Uterus (tissue), 4 donors: ENCODE results near the gene NOC3L. TPM values are rescaled to one million over a fixed set of nuclear protein-coding genes. Genes with fewer than 3 reads are reported as not detected.

Source experiments
- DNase-seq, 2 donors: peaks; one replicate each; pipeline ENCODE4 v3.0.0-alpha.2; 2019 to 2020
- H3K27ac ChIP-seq, 2 donors: fragments of 200-600 bp; sonication (generic); 1 replicate in 1 of 2; 2 replicates in 1 of 2; pipeline ENCODE4 v1.5.1; 2016 to 2018
- H3K27me3 ChIP-seq, 2 donors: fragments of 200-600 bp; sonication (generic); one replicate each; pipeline ENCODE4 v1.5.1; 2018 to 2019; ENCODE audit warnings: control low read depth in 1 of 2
- H3K36me3 ChIP-seq, 2 donors: fragments of 200-600 bp; sonication (generic); one replicate each; pipeline ENCODE4 v1.5.1; 2019; ENCODE audit warnings: control low read depth in 1 of 2
- H3K4me1 ChIP-seq, 2 donors: fragments of 200-600 bp; sonication (generic); one replicate each; pipeline ENCODE4 v1.5.1; 2018 to 2019; ENCODE audit warnings: control low read depth in 1 of 2
- H3K4me3 ChIP-seq, 2 donors: fragments of 200-600 bp; sonication (generic); 1 replicate in 1 of 2; 2 replicates in 1 of 2; pipeline ENCODE4 v1.5.1; 2018 to 2019; ENCODE audit warnings: mild to moderate bottlenecking in 1 of 2
- H3K9me3 ChIP-seq, 2 donors: fragments of 200-600 bp; sonication (generic); one replicate each; pipeline ENCODE4 v1.5.1; 2019; ENCODE audit warnings: control low read depth in 1 of 2
- CTCF ChIP-seq, 4 experiments: fragments of 200-600 bp in 2 of 4; fragments of 450-650 bp in 2 of 4; sonication (generic) in 2 of 4; IDR thresholded peaks; one replicate each; pipeline ENCODE4 v1.5.1; 2016 to 2019; ENCODE audit warnings: antibody characterized with exemption in 4 of 4, mild to moderate bottlenecking in 2 of 4, moderate library complexity in 1 of 4
- POLR2A ChIP-seq, 2 donors: fragments of 450-650 bp; IDR thresholded peaks; one replicate each; pipeline ENCODE4 v1.6.1; 2016; ENCODE audit warnings: antibody characterized with exemption in 2 of 2, mild to moderate bottlenecking in 1 of 2, moderate library complexity in 1 of 2
- intact Hi-C: fragments of 100-400 bp; cut with DNase I; formaldehyde crosslinking; loops from one replicate; pipeline ENCODE4 v1.15.1; 2023; ENCODE audit warnings: low total_unique reads
- total RNA-seq, 4 donors: library from RNA; depleted of rRNA in 3 of 4; stranded (reverse); fragments of >200 nt in 3 of 4; gene quantifications; one replicate each; pipeline versions ENCODE4 v1.1.0 to v1.2.4, GENCODE V29; 2014 to 2023
- donor health status: DM: yes; HTN: yes; CAD: no.

Gene NOC3L
- total RNA-seq, 4 donors from 2014 or later = 6.2 to 48.7 (median 16.7) TPM

- Histone ChIP-seq H3K27me3 (no peaks in the 10 kb centered on the region), H3K27ac (no peak overlapping the region), H3K4me1 (peaks cover 0 to 13% of the 10 kb centered on the region in 2 donors), H3K36me3 (no peaks in the 10 kb centered on the region), H3K9me3 (no peaks in the 10 kb centered on the region), H3K4me3 (peak overlapping the region in 1 of 2 donors; percentile 75)
- TF ChIP-seq POLR2A (IDR thresholded peaks at IDR 0.05) (no peak), CTCF (IDR thresholded peaks at IDR 0.05) (no peak)
- intact Hi-C loops = no loop called here
- DNase-seq = no peak
These were observed 1.5 kb downstream of the NOC3L start for GRCh38 chr10:94361171-94361794.

- no peaks in the 10 kb centered on the region for H3K9me3 ChIP-seq
- no peak overlapping the region for H3K4me3 ChIP-seq
- intact Hi-C loops = no loop called here
- H3K4me1 ChIP-seq = peaks cover 0 to 13% of the 10 kb centered on the region in 2 donors
- H3K27me3 ChIP-seq = no peaks in the 10 kb centered on the region
- no peaks in the 10 kb centered on the region for H3K36me3 ChIP-seq
- no peak overlapping the region for H3K27ac ChIP-seq
- DNase-seq = no peak
- TF ChIP-seq POLR2A (IDR thresholded peaks at IDR 0.05) = no peak
- no peak for TF ChIP-seq CTCF (IDR thresholded peaks at IDR 0.05)
These were observed 4.3 kb downstream of the NOC3L start for GRCh38 chr10:94358480-94358879.

- H3K27me3 ChIP-seq = no peaks in the 10 kb centered on the region
- intact Hi-C loops = no loop called here
- H3K4me1 ChIP-seq = peaks cover 0 to 13% of the 10 kb centered on the region in 2 donors
- H3K36me3 ChIP-seq = no peaks in the 10 kb centered on the region
- TF ChIP-seq CTCF (IDR thresholded peaks at IDR 0.05) (no peak), POLR2A (IDR thresholded peaks at IDR 0.05) (no peak)
- H3K27ac ChIP-seq = no peak overlapping the region
- DNase-seq = no peak
- no peak overlapping the region for H3K4me3 ChIP-seq
- no peaks in the 10 kb centered on the region for H3K9me3 ChIP-seq
These were observed 5.5 kb downstream of the NOC3L start for GRCh38 chr10:94357193-94357592.

GRCh38 chr10:94355841-94356240 lies 6.9 kb downstream of the NOC3L start:
- H3K9me3 ChIP-seq = no peaks in the 10 kb centered on the region
- H3K27ac ChIP-seq = no peak overlapping the region
- DNase-seq = no peak
- TF ChIP-seq CTCF (IDR thresholded peaks at IDR 0.05) = no peak
- no peak for TF ChIP-seq POLR2A (IDR thresholded peaks at IDR 0.05)
- intact Hi-C loops = no loop called here
- H3K36me3 ChIP-seq = no peaks in the 10 kb centered on the region
- no peaks in the 10 kb centered on the region for H3K27me3 ChIP-seq
- H3K4me3 ChIP-seq = no peak overlapping the region
- H3K4me1 ChIP-seq = no peaks in the 10 kb centered on the region

GRCh38 chr10:94353336-94353735 lies 9.4 kb downstream of the NOC3L start:
- TF ChIP-seq POLR2A (IDR thresholded peaks at IDR 0.05) (no peak), CTCF (IDR thresholded peaks at IDR 0.05) (no peak)
- H3K36me3 ChIP-seq = peaks cover 0 to 3% of the 10 kb centered on the region in 2 donors
- intact Hi-C loops = no loop called here
- no peak overlapping the region for H3K4me3 ChIP-seq
- no peaks in the 10 kb centered on the region for H3K4me1 ChIP-seq
- DNase-seq = no peak
- H3K27ac ChIP-seq = no peak overlapping the region
- no peaks in the 10 kb centered on the region for H3K27me3 ChIP-seq
- H3K9me3 ChIP-seq = no peaks in the 10 kb centered on the region
